Activated naive CD4-positive, alpha-beta T cell treated with Interleukin-2 at 50 U/mL for 16 hours (primary cell): ENCODE results near the gene MIEN1.
"Not testable (repeated sequence)": the region's sequence is repeated elsewhere in the genome, so short reads cannot be mapped to it uniquely, and the experiment has no call there.

Experiments used
- DNase-seq: peaks from one replicate; pipeline ENCODE4 v3.0.0-alpha.2; 2020

Gene MIEN1

DNA sequence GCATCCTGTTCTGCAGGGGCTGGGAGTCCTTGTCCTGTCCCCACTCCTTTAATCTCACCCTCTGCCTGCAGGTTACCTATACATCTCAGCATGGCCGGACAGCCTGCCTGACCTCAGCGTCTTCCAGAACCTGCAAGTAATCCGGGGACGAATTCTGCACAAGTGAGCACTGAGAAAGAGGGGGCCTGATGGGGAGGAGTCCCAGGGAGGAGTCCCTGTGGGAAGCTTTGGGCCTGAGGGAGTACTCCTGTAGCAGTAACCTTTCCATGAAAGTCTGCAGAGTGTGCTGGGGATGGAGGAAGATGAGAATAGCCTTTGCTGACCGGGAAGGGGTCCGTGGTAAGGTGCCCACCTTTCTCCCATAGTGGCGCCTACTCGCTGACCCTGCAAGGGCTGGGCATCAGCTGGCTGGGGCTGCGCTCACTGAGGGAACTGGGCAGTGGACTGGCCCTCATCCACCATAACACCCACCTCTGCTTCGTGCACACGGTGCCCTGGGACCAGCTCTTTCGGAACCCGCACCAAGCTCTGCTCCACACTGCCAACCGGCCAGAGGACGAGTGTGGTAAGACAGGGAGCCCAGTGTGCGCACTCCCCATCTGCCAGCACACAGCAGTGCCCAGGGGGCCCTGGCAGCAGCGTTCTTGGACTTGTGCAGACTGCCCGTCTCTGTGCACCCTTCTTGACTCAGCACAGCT, 14.8 kb downstream of the MIEN1 start:
- DNase-seq, result no peak

GRCh38 chr17:39714234-39714633, 16.1 kb downstream of the MIEN1 start:
- DNase-seq, result no peak

- no peak for DNase-seq
Observed at GRCh38 chr17:39711851-39712250, 18.5 kb downstream of the MIEN1 start.

DNA sequence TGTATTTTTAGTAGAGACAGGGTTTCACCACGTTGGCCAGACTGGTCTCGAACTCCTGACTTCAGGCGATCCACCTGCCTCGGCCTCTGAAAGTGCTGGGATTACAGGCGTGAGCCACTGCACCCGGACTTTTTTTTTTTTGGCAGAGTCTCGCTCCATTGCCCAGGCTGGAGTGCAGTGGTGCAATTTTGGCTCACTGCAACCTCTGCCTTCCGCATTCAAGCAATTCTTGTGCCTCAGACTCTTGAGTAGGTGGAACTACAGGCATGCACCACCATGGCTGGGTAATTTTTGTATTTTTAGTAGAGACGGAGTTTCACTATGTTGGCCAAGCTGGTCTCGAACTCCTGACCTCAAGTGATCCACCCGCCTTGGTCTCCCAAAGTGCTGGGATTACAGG, 19.3 kb downstream of the MIEN1 start:
- DNase-seq, result not testable (repeated sequence)

- no peak for DNase-seq
Observed at GRCh38 chr17:39709998-39710964, 20.1 kb downstream of the MIEN1 start.

GRCh38 chr17:39709319-39709997, 20.9 kb downstream of the MIEN1 start:
- DNase-seq, result no peak

GRCh38 chr17:39706921-39707337, 23.4 kb downstream of the MIEN1 start:
- no peak for DNase-seq

DNA sequence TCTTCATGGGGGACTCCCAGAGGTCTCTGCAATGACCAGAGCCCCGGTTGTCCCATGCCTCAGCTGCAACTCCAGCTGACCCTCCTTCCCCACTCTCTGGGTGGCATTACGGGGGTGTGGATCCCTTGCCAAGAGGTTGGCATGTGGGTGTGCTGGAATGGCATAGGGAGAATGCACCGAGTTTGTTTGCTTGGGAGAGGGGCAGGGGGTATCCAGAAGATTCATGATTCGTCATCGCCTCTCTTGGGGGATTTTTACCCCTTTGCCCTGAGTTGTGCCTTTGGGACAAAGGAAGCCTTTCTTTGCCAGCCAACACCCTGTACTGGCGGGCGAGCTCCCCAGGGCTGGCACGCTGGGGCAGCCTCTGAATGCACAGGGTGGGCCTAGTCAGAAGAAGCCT, 23.9 kb downstream of the MIEN1 start:
- no peak for DNase-seq

GRCh38 chr17:39705786-39706348, 24.5 kb downstream of the MIEN1 start:
- DNase-seq, result no peak

GRCh38 chr17:39704821-39705551, 25.3 kb downstream of the MIEN1 start:
- no peak for DNase-seq

- DNase-seq, result no peak
Observed at GRCh38 chr17:39703913-39704312, 26.4 kb downstream of the MIEN1 start.

- no peak for DNase-seq
Observed at GRCh38 chr17:39702901-39703893, 27.1 kb downstream of the MIEN1 start.

GRCh38 chr17:39701784-39702422, 28.4 kb downstream of the MIEN1 start:
- DNase-seq, result no peak

GRCh38 chr17:39701012-39701783, 29.1 kb downstream of the MIEN1 start:
- no peak for DNase-seq

DNA sequence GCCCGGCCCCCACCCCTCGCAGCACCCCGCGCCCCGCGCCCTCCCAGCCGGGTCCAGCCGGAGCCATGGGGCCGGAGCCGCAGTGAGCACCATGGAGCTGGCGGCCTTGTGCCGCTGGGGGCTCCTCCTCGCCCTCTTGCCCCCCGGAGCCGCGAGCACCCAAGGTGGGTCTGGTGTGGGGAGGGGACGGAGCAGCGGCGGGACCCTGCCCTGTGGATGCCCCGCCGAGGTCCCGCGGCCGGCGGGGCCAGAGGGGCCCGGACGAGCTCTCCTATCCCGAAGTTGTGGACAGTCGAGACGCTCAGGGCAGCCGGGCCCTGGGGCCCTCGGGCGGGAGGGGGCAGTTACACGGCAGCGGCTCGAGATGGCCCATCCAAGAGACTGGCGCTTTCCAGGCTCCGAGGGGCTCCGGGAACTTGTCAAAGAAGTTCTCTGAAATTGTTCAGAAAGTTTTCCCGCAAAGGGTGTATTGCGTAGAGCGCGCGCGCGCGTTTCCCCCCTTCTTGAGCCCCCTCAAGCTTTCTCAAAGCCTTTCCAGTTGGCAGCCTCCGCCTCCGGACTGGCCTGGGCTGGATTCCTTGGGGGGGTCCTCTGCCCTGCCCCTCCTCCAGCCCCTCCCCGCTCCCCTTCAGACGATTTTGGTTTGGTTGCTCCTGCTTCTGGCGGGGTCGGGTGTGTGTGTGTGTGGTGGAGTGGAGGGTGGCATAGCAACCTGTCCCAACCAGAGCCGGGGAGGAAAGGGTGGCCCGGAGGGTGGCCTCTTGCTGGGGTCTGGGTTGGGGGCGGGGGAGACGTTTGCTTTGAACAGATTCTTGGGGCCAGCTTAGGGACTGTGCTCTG, 30.0 kb downstream of the MIEN1 start:
- no peak for DNase-seq

DNA sequence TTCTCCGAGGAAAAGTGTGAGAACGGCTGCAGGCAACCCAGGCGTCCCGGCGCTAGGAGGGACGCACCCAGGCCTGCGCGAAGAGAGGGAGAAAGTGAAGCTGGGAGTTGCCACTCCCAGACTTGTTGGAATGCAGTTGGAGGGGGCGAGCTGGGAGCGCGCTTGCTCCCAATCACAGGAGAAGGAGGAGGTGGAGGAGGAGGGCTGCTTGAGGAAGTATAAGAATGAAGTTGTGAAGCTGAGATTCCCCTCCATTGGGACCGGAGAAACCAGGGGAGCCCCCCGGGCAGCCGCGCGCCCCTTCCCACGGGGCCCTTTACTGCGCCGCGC, 30.5 kb downstream of the MIEN1 start, which contains the start of gene ERBB2:
ERBB2 (plus strand) TSS at position 247 of the 330 bp plus-strand sequence. CDS start 175 bp downstream, outside the sequence.
- no peak for DNase-seq

GRCh38 chr17:39699157-39699817, 31.0 kb downstream of the MIEN1 start:
- DNase-seq, result not testable (repeated sequence)

GRCh38 chr17:39697961-39698360, 32.4 kb downstream of the MIEN1 start:
- no peak for DNase-seq
